ENCODE measurements around the gene ALG6.

The ALG6 gene

DNA sequence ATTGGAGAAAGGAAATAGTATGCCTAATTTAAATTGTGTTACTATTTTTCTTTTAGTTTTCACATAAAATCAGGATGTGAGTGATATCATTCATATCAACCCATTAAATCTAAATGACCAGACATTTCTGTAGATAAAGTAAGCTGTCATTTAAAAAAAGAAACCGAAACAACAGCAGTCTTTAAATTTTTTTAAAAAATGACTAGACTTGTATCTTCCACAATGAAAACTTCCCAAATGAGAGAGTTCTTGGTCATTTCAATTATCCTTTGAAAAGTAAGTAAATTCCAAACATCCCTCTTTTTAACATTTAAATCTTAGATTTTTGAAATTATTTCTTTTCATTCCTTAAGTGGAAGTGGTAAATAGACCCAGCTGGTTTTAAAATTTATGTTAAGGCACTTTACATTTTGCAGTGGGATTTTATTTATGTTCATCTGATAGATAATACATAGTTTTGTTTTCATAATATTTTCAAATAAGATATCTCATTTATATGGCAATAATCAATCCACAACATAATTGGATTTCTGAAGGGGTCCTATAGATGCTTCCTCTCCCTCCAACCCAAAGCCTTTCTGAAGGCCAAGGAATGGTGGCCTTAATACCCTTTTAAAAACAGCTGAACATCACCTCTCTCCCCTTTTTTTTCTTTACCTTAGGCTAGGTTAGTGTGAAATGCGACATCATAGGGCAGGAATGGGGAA lies 42.0 kb upstream of the ALG6 start:
- TF ChIP-seq, protein P1, sequence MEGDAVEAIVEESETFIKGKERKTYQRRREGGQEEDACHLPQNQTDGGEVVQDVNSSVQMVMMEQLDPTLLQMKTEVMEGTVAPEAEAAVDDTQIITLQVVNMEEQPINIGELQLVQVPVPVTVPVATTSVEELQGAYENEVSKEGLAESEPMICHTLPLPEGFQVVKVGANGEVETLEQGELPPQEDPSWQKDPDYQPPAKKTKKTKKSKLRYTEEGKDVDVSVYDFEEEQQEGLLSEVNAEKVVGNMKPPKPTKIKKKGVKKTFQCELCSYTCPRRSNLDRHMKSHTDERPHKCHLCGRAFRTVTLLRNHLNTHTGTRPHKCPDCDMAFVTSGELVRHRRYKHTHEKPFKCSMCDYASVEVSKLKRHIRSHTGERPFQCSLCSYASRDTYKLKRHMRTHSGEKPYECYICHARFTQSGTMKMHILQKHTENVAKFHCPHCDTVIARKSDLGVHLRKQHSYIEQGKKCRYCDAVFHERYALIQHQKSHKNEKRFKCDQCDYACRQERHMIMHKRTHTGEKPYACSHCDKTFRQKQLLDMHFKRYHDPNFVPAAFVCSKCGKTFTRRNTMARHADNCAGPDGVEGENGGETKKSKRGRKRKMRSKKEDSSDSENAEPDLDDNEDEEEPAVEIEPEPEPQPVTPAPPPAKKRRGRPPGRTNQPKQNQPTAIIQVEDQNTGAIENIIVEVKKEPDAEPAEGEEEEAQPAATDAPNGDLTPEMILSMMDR (IDR thresholded peaks at IDR 0.05; ENCODE audit: insufficient read depth, low read depth, low read length, missing control alignments) = no peak
- DNase-seq (ENCODE audit: low read depth) = no peak
- no peak overlapping the region for H3K4me3 ChIP-seq (ENCODE audit: low read length)

DNA sequence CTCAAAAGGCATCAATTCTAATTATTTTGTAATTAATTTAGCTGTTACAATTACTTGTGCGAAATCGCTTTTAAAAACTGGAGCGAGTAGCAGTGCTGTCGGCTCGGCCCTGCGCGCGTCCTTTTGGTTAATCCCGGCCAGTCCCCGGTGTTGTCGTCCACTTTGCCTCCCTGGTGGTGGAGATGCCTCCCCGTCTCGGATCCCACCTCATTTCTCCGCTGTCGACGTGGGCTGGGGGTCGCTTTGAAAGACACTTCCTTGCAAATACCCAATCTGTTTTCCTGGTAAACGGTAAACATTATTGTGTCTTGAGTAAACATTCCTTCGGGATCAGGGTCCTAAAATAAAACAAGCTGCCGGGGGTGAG lies 41.3 kb upstream of the ALG6 start:
- TF ChIP-seq, protein P1 (IDR thresholded peaks at IDR 0.05; ENCODE audit: insufficient read depth, low read depth, low read length, missing control alignments) = no peak
- DNase-seq (ENCODE audit: low read depth) = no peak
- H3K4me3 ChIP-seq (ENCODE audit: low read length) = no peak overlapping the region

DNA sequence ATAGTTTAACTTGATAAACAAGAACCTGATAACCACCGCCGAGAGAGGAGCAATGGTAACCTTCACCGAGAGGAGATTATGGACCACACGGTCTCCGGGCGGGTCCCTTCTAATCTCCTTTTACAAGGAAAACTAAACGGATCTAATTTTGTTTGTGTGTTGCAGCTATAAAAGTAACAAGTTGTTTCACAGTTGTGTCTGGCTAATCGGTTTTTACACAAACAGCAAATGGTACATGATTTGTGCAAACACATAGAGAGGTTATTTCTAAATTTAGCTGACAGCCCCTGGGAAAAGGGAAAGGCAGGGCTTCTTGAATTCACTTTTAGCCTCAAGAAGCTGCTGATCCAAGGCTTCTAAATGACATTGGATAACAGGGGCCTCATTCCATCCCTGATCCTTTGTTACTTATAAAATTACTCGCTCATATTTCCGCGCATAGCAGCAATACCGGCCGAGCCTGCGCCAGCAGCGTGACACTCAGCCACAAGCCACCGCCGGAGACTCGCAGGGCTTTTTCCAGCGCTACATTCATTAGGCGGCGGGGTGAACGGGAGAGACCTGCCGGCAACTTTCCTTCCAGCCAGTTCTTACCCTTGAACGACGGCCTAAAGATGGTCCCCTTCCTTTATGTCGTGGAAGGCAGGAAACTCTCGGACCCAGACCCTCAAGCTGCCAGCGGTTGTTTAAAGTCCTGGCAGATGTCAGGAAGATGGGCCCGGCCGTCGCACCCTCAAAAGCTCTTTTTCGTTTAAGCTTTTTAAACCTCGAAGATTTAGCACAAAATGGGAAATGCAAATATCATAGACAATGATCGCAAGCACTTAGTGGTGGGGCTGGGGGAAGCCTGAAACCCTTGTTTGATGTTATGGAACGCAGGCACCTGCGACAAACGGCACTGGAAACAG lies 40.7 kb upstream of the ALG6 start:
- DNase-seq (ENCODE audit: low read depth) = no peak
- TF ChIP-seq, protein P1 (IDR thresholded peaks at IDR 0.05; ENCODE audit: insufficient read depth, low read depth, low read length, missing control alignments) = no peak
- H3K4me3 ChIP-seq (ENCODE audit: low read length) = no peak overlapping the region

DNA sequence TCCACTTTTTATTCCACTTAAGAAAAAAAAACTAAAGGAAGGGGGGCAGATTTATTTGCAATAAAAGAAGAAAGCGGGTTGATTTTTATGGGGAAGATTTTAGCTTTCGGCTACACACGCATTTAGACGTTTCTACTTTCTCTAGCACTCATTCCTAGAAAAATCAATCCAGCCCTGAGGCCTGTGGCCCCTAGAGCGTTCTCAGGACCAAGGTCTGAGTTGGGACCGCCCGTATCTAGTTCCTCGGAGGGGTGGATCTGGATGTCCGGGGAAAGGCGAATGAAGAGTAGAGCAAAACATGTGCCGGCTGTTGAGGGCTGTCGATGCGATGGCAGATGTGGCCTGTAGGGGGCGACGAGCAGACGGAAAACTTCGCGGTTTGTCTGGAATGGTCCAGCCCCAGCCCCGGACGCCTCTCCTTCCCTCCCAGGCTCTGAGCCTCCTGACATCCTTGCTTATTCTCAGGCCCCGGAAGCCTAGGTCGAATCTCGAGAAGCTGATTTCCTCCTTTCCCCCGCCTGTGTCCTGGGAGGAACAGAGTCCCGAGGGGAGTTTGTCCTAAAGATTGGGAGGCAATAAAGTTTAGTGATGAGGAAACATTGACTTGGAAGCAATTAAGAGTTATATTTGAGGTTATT lies 39.9 kb upstream of the ALG6 start:
- peak; percentile 55 for DNase-seq (ENCODE audit: low read depth)
- H3K4me3 ChIP-seq (ENCODE audit: low read length) = no peak overlapping the region
- TF ChIP-seq, protein P1 (IDR thresholded peaks at IDR 0.05; ENCODE audit: insufficient read depth, low read depth, low read length, missing control alignments) = peak; percentile 79

DNA sequence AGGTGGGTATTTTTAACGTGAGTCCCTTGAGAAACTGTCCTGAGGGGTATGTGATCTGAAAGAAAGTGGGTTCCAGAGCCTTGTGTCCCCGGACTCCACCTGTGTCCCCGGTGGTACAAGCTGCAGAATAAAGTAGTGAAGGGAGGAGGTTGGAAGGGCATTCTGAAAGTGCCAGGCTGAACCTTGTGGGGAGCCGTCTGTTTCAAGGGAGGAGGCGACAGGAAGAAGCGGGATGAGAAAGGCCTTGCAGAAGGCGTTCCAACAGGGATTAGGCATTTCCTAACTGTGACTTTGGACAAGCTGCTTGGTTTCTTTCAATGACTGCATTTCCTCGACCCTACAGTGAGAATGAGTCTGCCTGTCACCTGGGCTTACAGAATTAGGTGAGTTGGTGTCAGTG lies 39.3 kb upstream of the ALG6 start:
- TF ChIP-seq, protein P1 (IDR thresholded peaks at IDR 0.05; ENCODE audit: insufficient read depth, low read depth, low read length, missing control alignments) = no peak
- no peak overlapping the region for H3K4me3 ChIP-seq (ENCODE audit: low read length)
- no peak for DNase-seq (ENCODE audit: low read depth)

DNA sequence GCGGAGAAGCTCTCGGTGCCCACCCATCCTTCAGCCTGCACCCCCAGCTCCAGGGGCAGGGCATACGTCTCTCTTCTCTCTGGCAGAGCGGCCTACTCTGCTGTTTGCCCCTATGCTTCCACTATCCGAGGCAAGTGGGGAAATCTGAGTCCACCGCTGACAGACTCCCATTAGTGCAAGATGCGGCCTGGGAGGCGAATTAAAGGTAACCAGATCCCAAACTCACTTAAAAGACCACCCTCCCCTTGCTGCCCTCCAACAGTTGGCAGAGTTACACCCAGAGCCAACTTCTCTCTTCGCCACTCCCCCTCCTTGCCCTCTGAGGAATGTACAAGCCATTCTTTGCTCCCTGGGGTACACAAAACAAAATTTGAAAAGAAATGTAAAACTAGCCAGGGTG lies 38.6 kb upstream of the ALG6 start:
- TF ChIP-seq, protein P1 (IDR thresholded peaks at IDR 0.05; ENCODE audit: insufficient read depth, low read depth, low read length, missing control alignments) = no peak
- DNase-seq (ENCODE audit: low read depth) = no peak
- H3K4me3 ChIP-seq (ENCODE audit: low read length) = no peak overlapping the region
